Endothelial cell of umbilical vein (primary cell): ENCODE results near the gene TSPAN15. TPM values are rescaled to one million over a fixed set of nuclear protein-coding genes. Genes with fewer than 3 reads are reported as not detected.
"Not testable (repeated sequence)": the region's sequence is repeated elsewhere in the genome, so short reads cannot be mapped to it uniquely, and the experiment has no call there.

Experiments used
- BruUV-seq: library from RNA; stranded (reverse); fragments of 400-500 nt; replicated peaks from 2 replicates; lab custom pipeline; 2021; lab: Mats Ljungman, UMichigan
- CTCF ChIA-PET: fragments of 300-600, 350-600 bp; sonication (Branson Sonifier 250); formaldehyde crosslinking; loops from one replicate; lab custom pipeline; 2021; ENCODE audit warnings: antibody characterized with exemption, inconsistent platforms; lab: Charles Lee
- POLR2A ChIA-PET: fragments of 300-600, 350-600 bp; sonication (Branson Sonifier 250); formaldehyde crosslinking; loops from one replicate; lab custom pipeline; 2021; ENCODE audit warnings: antibody characterized with exemption, inconsistent platforms; lab: Charles Lee
- DNase-seq: peaks from one replicate; pipeline ENCODE4 v3.0.0-alpha.2; 2011; ENCODE audit warnings: low read depth, low spot score
- FAIRE-seq: peaks from 2 replicates; lab custom pipeline; 2011; peaks lifted over from hg19 to GRCh38; lab: Jason Lieb, UNC
- H2AFZ ChIP-seq: 2 replicates; pipeline ENCODE4 v1.6.0; 2012; ENCODE audit warnings: low read depth, low read length, control low read depth, inconsistent platforms
- H3K27ac ChIP-seq: 2 replicates; pipeline ENCODE4 v1.5.1; 2011; ENCODE audit warnings: low read depth, mild to moderate bottlenecking, control low read depth, low read length, moderate library complexity; ENCODE audit not compliant: insufficient read depth
- H3K27me3 ChIP-seq, 2 experiments: 2 replicates each; pipeline versions ENCODE4 v1.6.0 to v1.6.1; 2011; ENCODE audit warnings: low read length in 2 of 2, mixed read lengths in 1 of 2; ENCODE audit not compliant: control insufficient read depth in 2 of 2, insufficient read depth in 2 of 2
- H3K36me3 ChIP-seq, 2 experiments: 2 replicates in 1 of 2; 3 replicates in 1 of 2; pipeline ENCODE4 v1.5.1; 2011; ENCODE audit warnings: low read length in 2 of 2, mild to moderate bottlenecking in 1 of 2, moderate library complexity in 1 of 2; ENCODE audit not compliant: control insufficient read depth in 2 of 2, insufficient read depth in 2 of 2; ENCODE audit errors: extremely low read depth in 1 of 2
- H3K4me1 ChIP-seq: 3 replicates; pipeline ENCODE4 v1.5.1; 2011; ENCODE audit warnings: mild to moderate bottlenecking, low read length; ENCODE audit not compliant: control insufficient read depth, insufficient read depth; ENCODE audit errors: extremely low read depth
- H3K4me2 ChIP-seq: 2 replicates; pipeline ENCODE4 v1.6.1; 2011; ENCODE audit warnings: low read length, control low read depth, mixed read lengths; ENCODE audit not compliant: insufficient read depth
- H3K4me3 ChIP-seq, 3 experiments: fragments of 200-600 bp in 1 of 3; sonication (generic), shearing (Covaris generic) in 1 of 3; replicated peaks in 1 of 3; 2 replicates each; pipeline ENCODE4 v1.5.1; 2011 to 2016; ENCODE audit warnings: control low read depth in 3 of 3, low read length in 3 of 3, mild to moderate bottlenecking in 2 of 3, inconsistent platforms in 1 of 3, low read depth in 1 of 3, moderate library complexity in 1 of 3; ENCODE audit not compliant: insufficient read depth in 1 of 3
- H3K79me2 ChIP-seq: 2 replicates; pipeline ENCODE4 v1.6.0; 2012; ENCODE audit warnings: low read length, inconsistent platforms; ENCODE audit not compliant: control insufficient read depth, insufficient read depth
- H3K9ac ChIP-seq: replicated peaks from 2 replicates; pipeline ENCODE3; 2011; ENCODE audit warnings: low read length, control low read depth; ENCODE audit not compliant: insufficient read depth; ENCODE audit errors: extremely low read depth
- H3K9me1 ChIP-seq: replicated peaks from 3 replicates; pipeline ENCODE4 v1.6.0; 2011; ENCODE audit warnings: mild to moderate bottlenecking, low read length; ENCODE audit not compliant: control insufficient read depth, insufficient read depth; ENCODE audit errors: extremely low read depth
- H3K9me3 ChIP-seq: replicated peaks from 2 replicates; pipeline ENCODE4 v1.5.1; 2012; ENCODE audit warnings: low read length, inconsistent platforms; ENCODE audit not compliant: control insufficient read depth, insufficient read depth
- H4K20me1 ChIP-seq: replicated peaks from 2 replicates; pipeline ENCODE3; 2011; ENCODE audit warnings: mild to moderate bottlenecking, low read length; ENCODE audit not compliant: control insufficient read depth, insufficient read depth; ENCODE audit errors: extremely low read depth
- CTCF ChIP-seq, 2 donors: IDR thresholded peaks; 1 replicate in 1 of 2; 2 replicates in 1 of 2; pipeline ENCODE4 v1.5.1; 2011; ENCODE audit warnings: low read length in 2 of 2, mild to moderate bottlenecking in 2 of 2, moderate library complexity in 2 of 2, control low read depth in 1 of 2, inconsistent platforms in 1 of 2, low read depth in 1 of 2; ENCODE audit not compliant: insufficient read depth in 1 of 2; ENCODE audit errors: extremely low read depth in 1 of 2
- EZH2 ChIP-seq: IDR thresholded peaks from 2 replicates; pipeline ENCODE4 v1.6.1; 2012; ENCODE audit warnings: borderline replicate concordance, low read depth, mild to moderate bottlenecking, moderate library complexity, low read length, inconsistent platforms; ENCODE audit not compliant: severe bottlenecking
- FOS ChIP-seq: IDR thresholded peaks from 2 replicates; pipeline ENCODE4 v1.6.1; 2011; ENCODE audit warnings: mild to moderate bottlenecking, low read length, moderate library complexity, borderline replicate concordance; ENCODE audit not compliant: insufficient read depth
- GATA2 ChIP-seq: IDR thresholded peaks from 2 replicates; pipeline ENCODE4 v1.7.0; 2011; ENCODE audit warnings: low read depth, mild to moderate bottlenecking, moderate library complexity, mixed read lengths, low read length; ENCODE audit not compliant: insufficient read length, insufficient read depth
- JUN ChIP-seq: IDR thresholded peaks from 2 replicates; pipeline ENCODE4 v1.6.1; 2011; ENCODE audit warnings: borderline replicate concordance, low read depth; ENCODE audit not compliant: insufficient read length, insufficient read depth
- MAX ChIP-seq: IDR thresholded peaks from 2 replicates; pipeline ENCODE4 v1.6.1; 2011; ENCODE audit not compliant: insufficient read depth, insufficient read length
- MYC ChIP-seq: IDR thresholded peaks from one replicate; pipeline ENCODE4 v1.6.1; 2011; ENCODE audit warnings: mild to moderate bottlenecking, low read depth, low read length
- POLR2A ChIP-seq: IDR thresholded peaks from 2 replicates; pipeline ENCODE4 v1.6.1; 2012; ENCODE audit warnings: low read depth, mild to moderate bottlenecking, control low read depth, low read length
- POLR2AphosphoS5 ChIP-seq: IDR thresholded peaks from 2 replicates; pipeline ENCODE4 v1.6.1; 2012; ENCODE audit warnings: low read depth, mild to moderate bottlenecking, control low read depth, low read length, moderate library complexity; ENCODE audit not compliant: insufficient read depth
- dilution Hi-C: fragments of 300-500 bp; cut with MboI; formaldehyde crosslinking; loops from one replicate; pipeline ENCODE4 v1.15.0; 2019; ENCODE audit warnings: low sequenced_read_pairs; ENCODE audit not compliant: extremely low pct_ligation_motif_present
- intact Hi-C: fragments of 100-400 bp; cut with micrococcal nuclease; formaldehyde crosslinking; loops from one replicate; pipeline ENCODE4 v1.10.0; 2022
- polyA plus RNA-seq, 4 experiments: library from polyadenylated mRNA; depleted of rRNA in 3 of 4; stranded (reverse) in 3 of 4; unstranded in 1 of 4; fragments of >200 nt; gene quantifications; 2 replicates each; pipeline versions ENCODE4 v1.2.1 to v1.2.3, GENCODE V29; 2011 to 2012; ENCODE audit warnings: missing spikeins in 1 of 4
- total RNA-seq: library from RNA; stranded (reverse); gene quantifications from 2 replicates; pipeline ENCODE4 v1.2.3, GENCODE V29; 2021

Gene TSPAN15
- total and polyA plus RNA-seq, 2 donors (not counting 3 experiments of a cell fraction or from before 2014, with no cell fraction given), result 78.4 to 189 TPM

GRCh38 chr10:69488856-69489255, 37.6 kb downstream of the TSPAN15 start:
- intact Hi-C loops, DNase-seq, H3K4me1 ChIP-seq, H3K9me1 ChIP-seq, H2AFZ ChIP-seq, dilution Hi-C loops, H3K36me3 ChIP-seq, H3K4me2 ChIP-seq, POLR2A ChIA-PET, H3K9me3 ChIP-seq, H3K4me3 ChIP-seq, H3K27me3 ChIP-seq, BruUV-seq, H3K27ac ChIP-seq, CTCF ChIA-PET, FAIRE-seq, H3K9ac ChIP-seq, H4K20me1 ChIP-seq, H3K79me2 ChIP-seq: not testable (repeated sequence)

- H3K27ac ChIP-seq, result no peak overlapping the region
- no peak overlapping the region for H2AFZ ChIP-seq
- intact Hi-C loops, result no loop called here
- no peak overlapping the region for H3K4me2 ChIP-seq
- dilution Hi-C loops, result no loop called here
- ChIA-PET POLR2A (no interaction called here), CTCF (no interaction called here)
- peaks cover 0 to 6% of the 10 kb centered on the region in 2 experiments for H3K36me3 ChIP-seq
- H3K9ac ChIP-seq, result no peak overlapping the region
- no peaks in the 10 kb centered on the region for H3K9me3 ChIP-seq
- H3K79me2 ChIP-seq, result no peaks in the 10 kb centered on the region
- FAIRE-seq (no peak), DNase-seq (no peak)
- no peak overlapping the region for H3K4me3 ChIP-seq
- TF ChIP-seq POLR2A, result no peak
- TF ChIP-seq JUN, result no peak
- no peak for TF ChIP-seq GATA2
- no peak for TF ChIP-seq CTCF (IDR thresholded peaks at IDR 0.05; ENCODE audit: extremely low read depth in 1 of 2, insufficient read depth in 1 of 2, low read depth in 1 of 2, low read length in 2 of 2)
- TF ChIP-seq MYC, result no peak
- no peak for TF ChIP-seq POLR2AphosphoS5
- no peak for TF ChIP-seq MAX
- TF ChIP-seq EZH2, result no peak
- TF ChIP-seq FOS, result no peak
- no peaks in the 10 kb centered on the region for H3K9me1 ChIP-seq
- H3K4me1 ChIP-seq, result peaks cover 3% of the 10 kb centered on the region
- BruUV-seq, result no TSS peak
- no peaks in the 10 kb centered on the region for H3K27me3 ChIP-seq
- no peaks in the 10 kb centered on the region for H4K20me1 ChIP-seq
These were observed 38.3 kb downstream of the TSPAN15 start for GRCh38 chr10:69489506-69490090.
